HG03196 (cell line): ENCODE results near the gene SLC22A3.

Source experiments
- ATAC-seq: cut with Tn5 transposase; IDR thresholded peaks from one replicate; pipeline ENCODE4 v1.9.1; 2021; ENCODE audit not compliant: unreplicated experiment

Gene SLC22A3

DNA sequence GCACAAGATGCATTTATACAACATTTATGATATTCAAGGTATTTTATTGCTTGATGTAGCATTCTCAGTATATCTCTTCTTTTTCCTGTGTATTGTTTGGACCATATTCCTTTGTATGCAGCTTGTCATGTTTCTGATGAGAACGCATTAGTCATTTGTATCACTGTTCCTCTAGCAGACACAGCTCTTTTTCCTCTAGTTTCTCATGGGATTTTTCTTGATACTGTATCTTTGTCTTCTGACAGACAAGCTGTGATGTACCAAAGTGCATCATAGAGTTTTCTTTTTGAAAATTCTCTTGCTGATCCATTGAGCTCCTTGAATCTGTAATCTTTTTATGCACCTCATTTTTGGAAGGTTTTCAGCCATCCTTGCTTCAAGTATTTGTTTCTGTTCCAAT is 140.9 kb downstream of the SLC22A3 start:
- ATAC-seq = no peak

DNA sequence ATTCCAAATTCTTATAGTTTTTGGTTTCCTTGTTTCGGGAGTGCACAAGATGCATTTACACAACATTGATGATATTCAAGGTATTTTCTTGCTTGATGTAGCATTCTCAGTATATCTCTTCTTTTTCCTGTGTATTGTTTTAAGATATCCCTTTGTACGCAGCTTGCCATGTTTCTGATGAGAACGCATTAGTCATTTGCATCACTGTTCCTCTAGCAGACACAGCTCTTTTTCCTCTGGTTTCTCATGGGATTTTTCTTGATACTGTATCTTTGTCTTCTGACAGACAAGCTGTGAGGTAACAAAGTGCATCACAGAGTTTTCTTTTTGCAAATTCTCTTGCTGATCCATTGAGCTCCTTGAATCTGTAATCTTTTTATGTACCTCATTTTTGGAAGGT is 146.4 kb downstream of the SLC22A3 start:
- ATAC-seq = no peak

DNA sequence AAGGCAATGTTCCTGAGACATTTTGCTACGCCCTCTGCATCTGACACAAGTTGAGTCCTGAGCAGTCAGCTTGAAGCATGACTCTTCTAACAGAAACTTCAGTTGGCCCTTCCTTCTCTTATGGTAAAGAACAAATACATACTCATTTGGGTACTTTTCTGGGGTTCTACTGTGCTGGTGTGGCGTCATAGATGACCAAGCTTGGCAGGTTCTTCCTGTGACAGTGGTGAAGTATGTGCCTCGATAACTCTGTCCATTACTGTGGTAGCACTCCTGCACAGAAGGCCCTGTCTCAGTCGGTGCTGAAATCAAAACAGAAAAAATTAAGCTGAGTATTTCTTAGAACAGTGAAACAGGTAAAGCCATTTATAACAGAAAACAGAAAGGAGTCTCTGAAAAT is 152.5 kb downstream of the SLC22A3 start:
- ATAC-seq = no peak
